Measurements from ENCODE around the gene PRDM16. TPM values are rescaled to one million over a fixed set of nuclear protein-coding genes. Genes with fewer than 3 reads are reported as not detected.

Gene PRDM16
- total RNA-seq, 2 experiments from 2014 or later: not detected

DNA sequence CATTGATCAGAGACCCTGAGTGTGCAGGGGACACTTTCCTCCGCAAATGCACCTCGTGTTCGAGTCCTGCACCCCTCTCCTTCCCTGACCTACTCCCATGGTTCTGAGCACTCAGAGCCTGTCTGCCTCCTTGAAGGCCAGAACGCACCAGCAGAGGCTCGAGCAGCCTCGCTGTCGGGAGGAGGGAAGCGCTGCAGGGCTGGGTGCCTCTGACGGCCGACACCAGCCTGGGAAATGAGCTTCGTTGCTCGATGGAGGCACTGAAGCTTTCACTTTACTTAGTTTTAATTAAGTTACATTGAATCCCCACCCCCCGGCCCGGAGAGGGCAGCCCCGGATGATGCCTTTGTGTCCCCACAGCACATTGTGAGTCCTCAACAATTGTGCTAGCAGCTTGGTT lies 229.2 kb downstream of the PRDM16 start:
- Histone ChIP-seq H3K4me2 (ENCODE audit: low read length) (no peak overlapping the region), H3K9me2 (ENCODE audit: insufficient read depth, low read length) (no peaks in the 10 kb centered on the region), H3K79me2 (ENCODE audit: insufficient read depth, low read depth, low read length) (no peaks in the 10 kb centered on the region), H3K9me3 (ENCODE audit: low read length) (no peaks in the 10 kb centered on the region), H3K27ac (ENCODE audit: low read depth, low read length, poor library complexity, severe bottlenecking) (no peak overlapping the region), H2AFZ (ENCODE audit: low read length) (no peak overlapping the region), H4K20me1 (ENCODE audit: insufficient read depth, low read length) (no peaks in the 10 kb centered on the region), H3K4me3 (ENCODE audit: low read depth, low read length, poor library complexity, severe bottlenecking) (no peak overlapping the region), H3K36me3 (ENCODE audit: insufficient read depth, low read length) (no peaks in the 10 kb centered on the region), H3K4me1 (ENCODE audit: insufficient read depth, low read length, poor library complexity, severe bottlenecking) (no peaks in the 10 kb centered on the region)
- TF ChIP-seq EZH2phosphoT487 (IDR thresholded peaks at IDR 0.05; ENCODE audit: borderline replicate concordance, low read depth, low read length): no peak
- TF ChIP-seq CTCF (conservative IDR thresholded peaks at IDR 0.05; ENCODE audit: low read length): no peak
- ChIA-PET POLR2A (no interaction called here), CTCF (ENCODE audit: unreplicated experiment) (no interaction called here)
- BruUV-seq (replicated peaks): no TSS peak
- DNase-seq (ENCODE audit: low spot score): no peak
- intact Hi-C loops (cut with micrococcal nuclease; ENCODE audit: unreplicated experiment): no loop called here

DNA sequence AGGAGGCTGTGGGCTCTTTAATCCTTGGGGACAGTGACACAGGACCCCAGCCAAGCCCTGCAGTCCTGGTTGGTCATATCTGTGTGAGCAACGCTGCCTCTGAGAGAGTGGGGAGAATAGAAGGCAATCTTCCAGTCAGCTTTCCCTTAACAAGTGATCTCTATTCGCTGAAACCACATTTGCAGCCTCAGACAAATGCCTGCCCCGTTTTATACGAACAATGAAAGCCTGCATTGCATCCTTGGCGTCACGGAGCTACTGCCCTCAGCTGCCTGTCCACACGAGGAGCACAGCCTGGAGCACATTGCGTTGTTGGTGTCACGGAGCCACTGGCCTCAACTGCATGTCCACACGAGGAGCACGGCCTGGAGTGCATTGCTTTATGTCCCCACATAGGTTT lies 235.2 kb downstream of the PRDM16 start:
- ChIA-PET CTCF (ENCODE audit: unreplicated experiment) (no interaction called here), POLR2A (no interaction called here)
- TF ChIP-seq EZH2phosphoT487 (IDR thresholded peaks at IDR 0.05; ENCODE audit: borderline replicate concordance, low read depth, low read length): no peak
- TF ChIP-seq CTCF (conservative IDR thresholded peaks at IDR 0.05; ENCODE audit: low read length): no peak
- H3K4me3 ChIP-seq (ENCODE audit: low read depth, low read length, poor library complexity, severe bottlenecking): no peak overlapping the region
- H2AFZ ChIP-seq (ENCODE audit: low read length): no peak overlapping the region
- intact Hi-C loops (cut with micrococcal nuclease; ENCODE audit: unreplicated experiment): no loop called here
- H3K27ac ChIP-seq (ENCODE audit: low read depth, low read length, poor library complexity, severe bottlenecking): no peak overlapping the region
- no peaks in the 10 kb centered on the region for H3K79me2 ChIP-seq (ENCODE audit: insufficient read depth, low read depth, low read length)
- H4K20me1 ChIP-seq (ENCODE audit: insufficient read depth, low read length): no peaks in the 10 kb centered on the region
- H3K9me3 ChIP-seq (ENCODE audit: low read length): no peaks in the 10 kb centered on the region
- no peaks in the 10 kb centered on the region for H3K36me3 ChIP-seq (ENCODE audit: insufficient read depth, low read length)
- H3K4me1 ChIP-seq (ENCODE audit: insufficient read depth, low read length, poor library complexity, severe bottlenecking): no peaks in the 10 kb centered on the region
- no peak for DNase-seq (ENCODE audit: low spot score)
- H3K4me2 ChIP-seq (ENCODE audit: low read length): no peak overlapping the region
- BruUV-seq (replicated peaks): no TSS peak
- no peaks in the 10 kb centered on the region for H3K9me2 ChIP-seq (ENCODE audit: insufficient read depth, low read length)

DNA sequence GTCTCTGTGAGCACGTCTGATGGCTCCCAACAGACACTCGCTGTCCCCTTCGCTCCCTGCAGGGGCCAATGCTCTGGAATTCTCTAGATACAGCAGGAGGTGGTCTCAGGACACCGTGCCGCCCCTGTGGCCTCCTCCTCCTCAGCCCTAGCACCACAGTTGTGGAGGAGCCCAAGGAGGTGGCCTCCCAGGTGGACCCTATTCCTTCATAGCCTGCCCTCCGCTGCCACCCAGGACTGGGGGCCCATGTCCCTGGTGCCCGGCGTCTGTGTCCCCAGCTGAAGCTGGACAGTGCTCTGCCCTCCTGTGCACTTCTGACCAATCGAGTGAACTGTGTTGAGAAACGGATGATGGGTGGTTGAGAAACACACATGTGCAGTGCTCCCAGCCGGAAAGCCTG lies 235.7 kb downstream of the PRDM16 start:
- BruUV-seq (replicated peaks): no TSS peak
- ChIA-PET POLR2A (no interaction called here), CTCF (ENCODE audit: unreplicated experiment) (no interaction called here)
- H3K36me3 ChIP-seq (ENCODE audit: insufficient read depth, low read length): no peaks in the 10 kb centered on the region
- no peak overlapping the region for H3K27ac ChIP-seq (ENCODE audit: low read depth, low read length, poor library complexity, severe bottlenecking)
- intact Hi-C loops (cut with micrococcal nuclease; ENCODE audit: unreplicated experiment): no loop called here
- no peak overlapping the region for H3K4me2 ChIP-seq (ENCODE audit: low read length)
- no peak for DNase-seq (ENCODE audit: low spot score)
- no peaks in the 10 kb centered on the region for H3K9me3 ChIP-seq (ENCODE audit: low read length)
- H3K4me1 ChIP-seq (ENCODE audit: insufficient read depth, low read length, poor library complexity, severe bottlenecking): no peaks in the 10 kb centered on the region
- no peaks in the 10 kb centered on the region for H3K9me2 ChIP-seq (ENCODE audit: insufficient read depth, low read length)
- H4K20me1 ChIP-seq (ENCODE audit: insufficient read depth, low read length): no peaks in the 10 kb centered on the region
- no peaks in the 10 kb centered on the region for H3K79me2 ChIP-seq (ENCODE audit: insufficient read depth, low read depth, low read length)
- TF ChIP-seq EZH2phosphoT487 (IDR thresholded peaks at IDR 0.05; ENCODE audit: borderline replicate concordance, low read depth, low read length): no peak
- TF ChIP-seq CTCF (conservative IDR thresholded peaks at IDR 0.05; ENCODE audit: low read length): no peak
- no peak overlapping the region for H2AFZ ChIP-seq (ENCODE audit: low read length)
- no peak overlapping the region for H3K4me3 ChIP-seq (ENCODE audit: low read depth, low read length, poor library complexity, severe bottlenecking)
